ACC112 (cell line): ENCODE data around the gene TMEM98.
A peak's percentile ranks its signal among the peaks of the same experiment; 100 is the strongest.
"Not testable (repeated sequence)": the region's sequence is repeated elsewhere in the genome, so short reads cannot be mapped to it uniquely, and the experiment has no call there.

Source experiments
- H2AFZ ChIP-seq: fragments of 200-600 bp; sonication (generic); one replicate; pipeline ENCODE4 v1.6.0; 2017; ENCODE audit warnings: antibody characterized with exemption, low read length; ENCODE audit not compliant: unreplicated experiment
- H3K27ac ChIP-seq: fragments of 200-600 bp; sonication (generic); 2 replicates; pipeline ENCODE4 v1.5.1; 2014; ENCODE audit warnings: low read depth, mild to moderate bottlenecking, antibody characterized with exemption, low read length, moderate library complexity
- H3K27me3 ChIP-seq: fragments of 200-600 bp; sonication (generic); 2 replicates; pipeline ENCODE4 v1.6.1; 2014; ENCODE audit warnings: mild to moderate bottlenecking, antibody characterized with exemption, low read length, moderate library complexity, mixed read lengths; ENCODE audit not compliant: insufficient read depth
- H3K36me3 ChIP-seq: fragments of 200-600 bp; sonication (generic); 2 replicates; pipeline ENCODE4 v1.6.1; 2016; ENCODE audit warnings: mild to moderate bottlenecking, antibody characterized with exemption, low read length, moderate library complexity, mixed read lengths; ENCODE audit not compliant: insufficient read depth
- H3K4me1 ChIP-seq: fragments of 200-600 bp; sonication (generic); one replicate; pipeline ENCODE4 v1.6.1; 2016; ENCODE audit warnings: low read length, mixed read lengths; ENCODE audit not compliant: insufficient read depth, unreplicated experiment, control insufficient read depth
- H3K4me3 ChIP-seq: fragments of 200-600 bp; sonication (generic); 2 replicates; pipeline ENCODE4 v1.5.1; 2014; ENCODE audit warnings: mild to moderate bottlenecking, low read depth, low read length
- H3K79me2 ChIP-seq: fragments of 200-600 bp; sonication (generic); one replicate; pipeline ENCODE4 v1.6.0; 2016; ENCODE audit warnings: low read length; ENCODE audit not compliant: control insufficient read depth, unreplicated experiment, insufficient read depth

Gene TMEM98

GRCh38 chr17:32943206-32943605, 15.3 kb downstream of the TMEM98 start:
- Histone ChIP-seq H3K27me3 (peaks cover under 1% of the 10 kb centered on the region; the same call in 1 of the 2 replicates), H2AFZ (no peak overlapping the region), H3K36me3 (peaks cover 24% of the 10 kb centered on the region), H3K27ac (peak overlapping the region; percentile 19; the same call in 1 of the 2 replicates), H3K4me1 (peaks cover 12% of the 10 kb centered on the region), H3K79me2 (no peaks in the 10 kb centered on the region), H3K4me3 (no peak overlapping the region)

GRCh38 chr17:32943647-32944191, 15.8 kb downstream of the TMEM98 start:
- Histone ChIP-seq H3K4me3 (no peak overlapping the region), H2AFZ (no peak overlapping the region), H3K27ac (peak overlapping the region; percentile 19; the same call in 1 of the 2 replicates), H3K36me3 (peaks cover 24% of the 10 kb centered on the region), H3K4me1 (peaks cover 12% of the 10 kb centered on the region), H3K79me2 (no peaks in the 10 kb centered on the region), H3K27me3 (peaks cover 5% of the 10 kb centered on the region; the same call in 1 of the 2 replicates)

- H3K36me3 ChIP-seq = peaks cover 23% of the 10 kb centered on the region
- peaks cover 12% of the 10 kb centered on the region for H3K4me1 ChIP-seq
- H3K79me2 ChIP-seq = no peaks in the 10 kb centered on the region
- H3K4me3 ChIP-seq = no peak overlapping the region
- peaks cover 5% of the 10 kb centered on the region; the same call in 1 of the 2 replicates for H3K27me3 ChIP-seq
- no peak overlapping the region for H2AFZ ChIP-seq
- no peak overlapping the region for H3K27ac ChIP-seq
Measured at GRCh38 chr17:32944248-32945020, 16.5 kb downstream of the TMEM98 start.

- peaks cover 12% of the 10 kb centered on the region for H3K4me1 ChIP-seq
- H3K27me3 ChIP-seq = peaks cover 8% of the 10 kb centered on the region
- H3K27ac ChIP-seq = no peak overlapping the region
- H3K36me3 ChIP-seq = peaks cover 2% of the 10 kb centered on the region
- no peak overlapping the region for H2AFZ ChIP-seq
- no peak overlapping the region for H3K4me3 ChIP-seq
- H3K79me2 ChIP-seq = no peaks in the 10 kb centered on the region
Measured at GRCh38 chr17:32946375-32947135, 18.6 kb downstream of the TMEM98 start.

GRCh38 chr17:32947736-32948135, 19.8 kb downstream of the TMEM98 start:
- no peak overlapping the region for H3K4me3 ChIP-seq
- H3K27ac ChIP-seq = no peak overlapping the region
- H3K36me3 ChIP-seq = no peaks in the 10 kb centered on the region
- H2AFZ ChIP-seq = no peak overlapping the region
- peaks cover 10% of the 10 kb centered on the region for H3K27me3 ChIP-seq
- H3K79me2 ChIP-seq = no peaks in the 10 kb centered on the region
- H3K4me1 ChIP-seq = peaks cover 12% of the 10 kb centered on the region

- no peak overlapping the region for H3K4me3 ChIP-seq
Measured at GRCh38 chr17:32949181-32949580, 21.2 kb downstream of the TMEM98 start.

GRCh38 chr17:32952491-32952890, 24.5 kb downstream of the TMEM98 start:
- H3K27ac ChIP-seq, H2AFZ ChIP-seq, H3K79me2 ChIP-seq, H3K4me1 ChIP-seq, H3K36me3 ChIP-seq, H3K4me3 ChIP-seq: not testable (repeated sequence)
- peaks cover 44% of the 10 kb centered on the region for H3K27me3 ChIP-seq

More at GRCh38 chr17:32949181-32949580, 21.2 kb downstream of the TMEM98 start:
- H3K36me3 ChIP-seq = no peaks in the 10 kb centered on the region
- peaks cover under 1% of the 10 kb centered on the region for H3K4me1 ChIP-seq
- H3K79me2 ChIP-seq = no peaks in the 10 kb centered on the region
- peaks cover 18% of the 10 kb centered on the region for H3K27me3 ChIP-seq
- no peak overlapping the region for H3K27ac ChIP-seq
- H2AFZ ChIP-seq = no peak overlapping the region

GRCh38 chr17:32953045-32953444, 25.1 kb downstream of the TMEM98 start:
- no peaks in the 10 kb centered on the region for H3K36me3 ChIP-seq

GRCh38 chr17:32953857-32954256, 25.9 kb downstream of the TMEM98 start:
- Histone ChIP-seq H3K27ac (no peak overlapping the region), H3K4me3 (no peak overlapping the region), H3K79me2 (no peaks in the 10 kb centered on the region), H2AFZ (no peak overlapping the region), H3K36me3 (no peaks in the 10 kb centered on the region), H3K4me1 (no peaks in the 10 kb centered on the region), H3K27me3 (peaks cover 39% of the 10 kb centered on the region)

More at GRCh38 chr17:32953045-32953444, 25.1 kb downstream of the TMEM98 start:
- H3K27me3 ChIP-seq = peaks cover 44% of the 10 kb centered on the region
- no peak overlapping the region for H3K4me3 ChIP-seq
- no peaks in the 10 kb centered on the region for H3K79me2 ChIP-seq
- no peak overlapping the region for H2AFZ ChIP-seq
- no peak overlapping the region for H3K27ac ChIP-seq
- no peaks in the 10 kb centered on the region for H3K4me1 ChIP-seq

GRCh38 chr17:32954477-32954876, 26.5 kb downstream of the TMEM98 start:
- Histone ChIP-seq H3K79me2 (no peaks in the 10 kb centered on the region), H3K27me3 (peaks cover 39% of the 10 kb centered on the region), H3K4me3 (no peak overlapping the region), H3K4me1 (no peaks in the 10 kb centered on the region), H3K36me3 (no peaks in the 10 kb centered on the region), H3K27ac (no peak overlapping the region), H2AFZ (no peak overlapping the region)
